Activated CD4-positive, alpha-beta T cell treated with anti-CD3 and anti-CD28 coated beads, Interleukin-2, amount 50 U/mL, for 48 hours (primary cell): ENCODE measurements around the gene SNAP29.
A peak's percentile ranks its signal among the peaks of the same experiment; 100 is the strongest.
"Not testable (repeated sequence)": the region's sequence is repeated elsewhere in the genome, so short reads cannot be mapped to it uniquely, and the experiment has no call there.

Source experiments
- DNase-seq, 2 experiments: peaks; one replicate each; pipeline ENCODE4 v3.0.0-alpha.2; 2020

SNAP29 gene

DNA sequence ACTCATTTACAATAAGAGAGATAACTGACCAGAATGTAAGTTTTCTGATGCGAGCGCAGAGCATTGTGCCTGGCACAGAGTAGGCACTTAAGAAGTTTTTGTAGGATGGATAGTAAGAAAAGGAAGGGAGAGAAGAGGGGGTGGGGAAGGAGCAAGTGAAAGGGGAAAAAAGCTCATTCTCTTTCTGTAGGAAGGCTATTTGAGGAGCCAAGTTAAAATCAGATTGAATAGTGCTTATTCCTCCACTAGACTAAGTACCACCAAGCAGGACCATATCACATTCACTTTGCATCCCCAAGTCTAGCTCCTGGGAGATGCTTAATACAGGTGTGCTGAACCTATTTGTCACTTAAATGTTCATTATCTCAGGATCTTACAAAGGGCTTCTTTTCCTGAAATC is 44.3 kb downstream of the SNAP29 start:
- DNase-seq = no peak

DNA sequence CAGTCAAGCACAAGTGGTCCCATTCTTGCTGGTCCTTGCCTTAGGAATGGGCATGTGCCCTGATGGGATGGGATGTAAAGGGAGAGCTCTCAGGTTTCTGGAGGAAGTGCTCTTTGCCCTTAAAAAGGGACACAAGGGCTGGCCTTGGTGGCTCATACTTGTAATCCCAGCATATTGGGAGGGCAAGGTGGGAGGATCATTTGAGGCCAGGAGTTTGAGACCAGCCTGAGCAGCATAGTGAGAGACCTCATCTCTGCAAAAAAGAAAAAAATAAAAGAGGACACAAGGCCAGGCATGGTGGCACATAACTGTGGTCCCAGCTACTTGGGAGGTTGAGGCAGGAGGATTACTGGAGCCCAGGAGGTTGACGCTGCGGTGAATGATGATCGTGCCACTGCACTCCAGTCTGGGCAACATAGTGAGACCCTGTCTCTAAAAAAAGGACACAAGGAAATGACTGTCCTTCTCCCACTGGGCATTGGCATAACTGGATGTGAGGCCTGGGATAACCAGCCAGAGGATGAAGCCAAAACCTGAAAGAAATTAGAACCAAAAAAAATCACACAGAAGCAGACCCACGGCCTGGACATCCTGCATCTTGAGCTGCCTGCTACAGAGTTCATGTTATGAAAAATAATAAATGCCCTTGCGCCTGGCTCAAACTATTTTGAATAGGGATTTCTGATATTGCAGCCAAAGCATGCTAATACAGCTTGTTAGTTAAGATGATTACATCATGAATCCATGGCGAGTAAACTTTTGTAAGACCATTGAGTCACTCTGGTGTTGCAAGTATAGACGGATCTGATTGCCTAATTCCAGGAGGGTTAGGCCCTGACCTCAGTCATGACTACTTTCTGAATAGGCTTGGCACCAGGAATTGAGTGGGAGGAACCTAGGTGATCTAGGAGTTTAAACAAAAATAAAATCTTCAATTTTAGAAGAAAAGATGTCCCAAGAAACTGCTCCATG is 45.5 kb downstream of the SNAP29 start:
- no peak for DNase-seq

DNA sequence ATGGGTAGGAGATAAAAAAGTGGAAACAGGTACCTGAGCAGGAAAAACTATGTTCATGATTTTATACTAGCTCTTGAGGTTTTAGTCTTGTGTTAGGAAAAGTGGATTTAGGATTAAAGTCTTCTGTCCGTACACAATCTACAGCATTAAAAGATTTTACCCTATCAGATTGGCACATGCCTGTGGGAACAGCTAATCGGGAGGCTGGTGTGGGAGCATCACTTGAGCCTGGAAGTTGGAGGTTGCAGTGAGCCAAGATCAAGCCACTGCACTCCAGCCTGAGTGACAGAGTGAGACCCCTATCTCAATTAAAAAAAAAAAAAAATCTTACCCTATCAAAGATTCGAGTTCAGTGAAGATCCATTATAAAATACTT is 46.2 kb downstream of the SNAP29 start:
- DNase-seq = no peak

DNA sequence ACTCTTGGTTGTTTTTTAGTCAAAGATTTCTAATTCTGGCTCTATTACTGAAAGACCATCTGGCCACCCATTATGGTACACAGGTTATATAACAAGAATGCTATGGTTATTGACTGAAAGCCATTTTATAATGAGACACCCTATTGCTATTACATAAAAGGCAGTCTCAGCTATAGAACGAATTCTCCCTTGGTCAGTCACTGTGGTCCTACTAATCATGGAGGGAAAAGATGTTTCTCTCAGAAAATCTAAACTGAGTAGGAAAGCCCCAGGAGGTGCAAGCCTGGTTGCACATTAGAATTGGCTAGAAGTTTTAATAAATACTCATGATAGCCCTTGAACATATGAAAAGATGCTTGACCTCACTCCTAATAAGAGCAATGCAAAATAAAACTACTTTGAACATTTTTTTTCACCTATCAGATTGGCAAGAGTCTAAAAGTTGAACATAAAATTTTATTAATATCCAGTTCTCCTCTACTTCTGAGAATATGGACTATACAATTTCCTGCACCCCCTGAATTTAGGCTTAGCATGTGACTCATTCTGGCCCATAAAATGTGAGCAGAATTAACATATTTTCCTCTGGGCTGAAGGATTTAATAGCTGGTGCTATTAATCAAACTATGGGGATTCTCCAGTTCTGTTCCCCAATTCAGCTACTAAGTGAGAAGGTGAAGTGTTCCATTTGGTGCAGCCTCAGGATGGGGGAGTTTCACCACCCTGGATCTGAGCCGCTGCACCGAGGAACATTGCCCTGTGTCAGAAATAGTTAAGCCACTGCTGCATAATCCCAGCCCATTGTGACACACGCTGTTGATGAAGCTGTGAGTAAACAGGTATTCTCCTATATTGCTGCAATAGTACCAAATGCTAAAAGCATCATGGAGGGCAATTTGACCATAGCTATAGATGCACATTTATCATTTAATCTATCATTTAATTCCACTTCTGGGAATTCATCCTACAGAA is 46.9 kb downstream of the SNAP29 start:
- no peak for DNase-seq

DNA sequence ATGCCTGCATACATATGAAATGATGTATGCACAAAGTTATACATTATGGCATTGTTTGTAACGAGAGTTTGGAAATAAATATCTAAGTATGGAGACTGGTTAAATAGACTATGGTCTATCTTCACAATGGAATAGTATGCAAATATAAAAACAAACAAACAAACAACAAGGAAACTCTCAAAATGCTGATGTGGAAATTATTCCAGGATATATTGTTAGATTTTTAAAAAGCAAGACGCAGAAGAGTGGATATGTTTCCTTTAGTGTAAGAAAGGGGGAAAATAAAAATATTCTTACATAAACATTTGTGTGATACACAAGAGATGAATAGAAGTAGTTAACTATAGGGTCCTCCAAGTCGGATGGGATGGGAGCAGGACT is 47.6 kb downstream of the SNAP29 start:
- no peak for DNase-seq

DNA sequence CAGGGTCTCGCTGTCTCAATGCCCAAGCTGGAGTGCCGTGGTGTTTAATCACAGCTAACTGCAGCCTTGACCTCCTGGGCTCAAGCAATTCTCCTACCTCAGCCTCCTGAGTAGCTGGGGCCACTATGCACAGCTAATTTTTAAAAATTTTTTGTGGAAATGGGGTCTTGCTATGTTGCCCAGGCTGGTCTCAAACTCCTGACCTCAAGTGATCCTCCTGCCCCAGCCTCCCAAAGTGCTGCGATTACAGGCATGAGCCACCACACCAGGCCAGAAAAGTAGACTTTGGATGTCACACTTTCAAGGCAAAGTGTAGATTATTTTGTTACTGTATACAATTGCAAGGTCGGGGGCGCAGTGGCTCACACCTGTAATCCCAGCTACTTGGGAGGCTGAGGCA is 49.9 kb downstream of the SNAP29 start:
- DNase-seq = not testable (repeated sequence)

DNA sequence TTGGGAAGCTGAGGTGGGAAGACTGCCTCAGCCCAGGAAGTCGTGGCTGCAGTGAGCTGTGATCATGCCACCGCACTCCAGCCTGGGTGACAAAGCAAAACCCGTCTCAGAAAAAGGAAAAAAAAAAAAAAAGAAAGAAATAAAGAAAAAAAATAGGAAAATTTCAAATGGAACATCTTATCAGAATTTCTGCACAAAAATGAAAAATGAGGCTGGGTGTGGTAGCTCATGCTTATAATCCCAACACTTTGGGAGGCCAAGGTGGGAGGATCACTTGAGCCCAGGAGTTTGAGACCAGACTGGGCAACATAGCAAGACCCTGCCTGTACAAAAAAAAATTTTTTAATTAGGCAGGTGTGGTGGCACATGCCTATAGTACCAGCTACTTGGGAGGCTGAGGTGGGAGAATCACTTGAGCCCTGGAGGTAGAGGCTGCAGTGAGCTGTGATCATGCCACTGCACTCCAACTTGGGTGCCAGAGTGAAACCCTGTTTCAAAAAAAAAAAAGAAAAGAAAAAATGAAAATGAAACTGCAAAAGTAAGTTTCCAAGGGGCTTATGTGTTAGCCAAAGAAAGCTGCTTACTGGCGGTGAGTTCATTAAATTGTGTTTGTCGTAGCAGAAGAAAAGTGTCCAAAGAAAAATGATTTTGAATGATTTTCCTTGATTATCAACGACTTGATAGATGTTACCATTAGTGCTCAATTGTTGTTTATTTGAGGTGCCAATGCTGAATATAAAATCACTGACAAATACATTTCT is 50.9 kb downstream of the SNAP29 start:
- DNase-seq = no peak

DNA sequence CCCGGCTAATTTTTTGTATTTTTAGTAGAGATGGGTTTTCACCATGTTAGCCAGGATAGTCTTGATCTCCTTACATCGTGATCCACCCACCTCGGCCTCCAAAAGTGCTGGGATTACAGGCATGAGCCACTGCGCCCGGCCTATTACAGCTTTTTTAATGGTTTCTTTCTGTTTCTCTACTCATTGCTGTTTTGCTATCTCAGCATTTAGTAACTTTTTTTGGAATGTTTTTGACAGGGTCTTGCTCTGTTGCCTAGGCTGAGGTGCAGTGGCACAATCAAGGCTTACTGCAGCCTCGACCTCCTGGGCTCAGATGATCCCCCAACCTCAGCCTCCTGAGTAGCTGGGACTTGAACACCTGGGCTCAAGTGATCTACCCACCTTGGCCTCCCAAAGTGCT is 53.7 kb downstream of the SNAP29 start:
- DNase-seq = no peak

DNA sequence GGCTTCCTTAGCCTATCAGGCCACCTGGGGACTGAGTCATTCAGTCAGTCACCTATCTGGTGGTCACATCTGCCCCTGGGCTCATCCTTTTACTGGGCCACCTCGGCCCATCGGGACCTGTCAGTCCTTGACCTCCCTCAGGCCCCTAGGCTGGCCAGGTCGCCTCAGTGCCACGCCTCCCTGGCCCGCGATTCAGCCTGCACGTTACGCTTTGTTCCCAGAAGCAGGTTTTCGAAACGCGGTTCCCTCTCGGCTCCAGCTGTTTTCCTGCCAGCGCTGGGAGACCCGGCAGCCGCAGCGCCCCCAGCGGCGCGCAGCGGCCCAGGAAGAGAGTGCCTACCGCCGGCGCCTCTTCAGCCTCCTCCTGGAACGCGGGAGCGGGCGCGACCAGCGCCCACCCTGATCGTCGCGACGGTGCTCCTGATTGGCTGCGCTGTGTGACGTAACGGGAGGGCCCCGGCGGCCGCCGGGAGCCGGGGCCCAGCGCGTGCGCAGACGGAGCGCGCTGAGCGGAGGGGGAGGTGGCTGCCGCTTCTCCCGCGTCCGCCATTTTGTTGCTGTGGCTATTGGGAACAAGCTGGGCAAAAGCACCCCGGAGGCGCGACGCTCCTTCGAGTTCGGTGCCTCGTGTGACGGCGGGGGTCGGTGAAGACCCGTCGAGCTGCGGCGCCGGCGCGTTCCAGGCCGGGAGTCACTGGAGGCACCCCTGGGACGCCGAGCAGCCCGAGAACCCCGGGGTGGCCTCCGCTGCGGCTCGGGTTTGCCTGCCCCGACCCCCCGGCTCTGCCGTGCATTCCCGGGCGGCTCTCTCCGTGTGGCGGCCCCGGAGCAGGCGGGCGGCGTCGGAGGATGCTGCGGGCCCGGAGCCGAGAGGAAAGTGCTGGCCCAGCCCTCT is 58.4 kb downstream of the SNAP29 start, which contains the start of gene CRKL:
Gene CRKL, plus strand, starts transcription at position 492 of the 895 bp plus-strand sequence. CDS start 528 bp downstream, outside the sequence.
- DNase-seq = peak; percentile 94 to 95

DNA sequence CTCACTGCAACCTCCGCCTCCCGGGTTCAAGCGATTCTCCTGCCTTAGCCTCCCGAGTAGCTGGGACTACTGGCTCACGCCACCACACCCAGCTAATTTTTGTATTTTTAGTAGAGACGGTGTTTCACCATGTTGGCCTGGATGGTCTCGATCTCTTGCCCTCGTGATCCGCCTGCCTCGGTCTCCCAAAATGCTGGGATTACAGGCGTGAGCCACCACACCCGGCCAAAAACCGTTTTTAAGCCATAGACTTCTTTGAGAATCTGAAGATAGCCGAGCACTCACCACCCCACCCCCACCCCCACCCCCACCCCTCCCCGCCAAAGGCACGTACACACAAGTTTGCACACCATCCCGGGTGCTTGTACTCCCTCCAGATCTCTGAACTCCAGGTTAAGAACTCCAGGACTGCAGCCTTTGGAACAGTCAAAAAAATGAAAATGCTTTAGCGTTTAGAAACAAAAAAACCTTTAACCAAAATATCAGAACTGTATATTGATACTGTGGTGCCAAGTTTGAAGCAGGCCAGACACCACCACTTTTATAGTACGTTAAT is 59.9 kb downstream of the SNAP29 start:
- DNase-seq = peak; percentile 7 to 11

DNA sequence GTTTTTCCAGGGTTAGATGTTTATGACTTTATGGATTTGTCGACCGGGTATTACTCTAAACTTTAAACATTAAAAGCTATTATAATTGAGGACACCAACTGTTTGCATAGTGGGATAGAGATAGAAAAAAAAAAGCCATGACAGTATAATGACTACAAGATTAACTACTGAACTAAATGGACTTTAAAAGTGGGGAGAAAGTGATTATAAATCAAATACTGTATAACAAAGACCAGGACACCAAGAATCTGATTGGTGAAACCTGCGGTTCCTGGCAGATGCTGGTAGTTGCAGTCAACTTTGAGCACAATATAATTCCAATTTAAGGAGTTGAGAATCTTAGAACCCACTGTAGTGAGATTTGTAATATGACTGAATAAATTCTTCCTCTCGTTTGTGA is 60.9 kb downstream of the SNAP29 start:
- DNase-seq = no peak

DNA sequence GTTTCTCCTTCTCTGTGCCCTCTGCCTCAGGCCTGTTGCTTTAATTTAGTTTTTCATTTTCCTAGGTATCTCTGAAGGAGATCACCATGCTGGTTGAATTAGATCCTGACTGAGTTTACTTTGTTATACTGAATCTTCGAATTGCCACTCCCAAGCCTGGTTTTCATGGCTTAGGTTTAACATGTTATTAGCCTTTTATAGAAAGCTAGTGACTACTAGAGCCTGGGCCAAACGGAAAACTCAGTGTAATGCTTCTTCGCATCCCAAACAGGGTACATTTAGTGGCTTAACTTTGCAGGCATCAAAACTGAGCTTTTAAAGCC is 62.0 kb downstream of the SNAP29 start:
- DNase-seq = no peak

DNA sequence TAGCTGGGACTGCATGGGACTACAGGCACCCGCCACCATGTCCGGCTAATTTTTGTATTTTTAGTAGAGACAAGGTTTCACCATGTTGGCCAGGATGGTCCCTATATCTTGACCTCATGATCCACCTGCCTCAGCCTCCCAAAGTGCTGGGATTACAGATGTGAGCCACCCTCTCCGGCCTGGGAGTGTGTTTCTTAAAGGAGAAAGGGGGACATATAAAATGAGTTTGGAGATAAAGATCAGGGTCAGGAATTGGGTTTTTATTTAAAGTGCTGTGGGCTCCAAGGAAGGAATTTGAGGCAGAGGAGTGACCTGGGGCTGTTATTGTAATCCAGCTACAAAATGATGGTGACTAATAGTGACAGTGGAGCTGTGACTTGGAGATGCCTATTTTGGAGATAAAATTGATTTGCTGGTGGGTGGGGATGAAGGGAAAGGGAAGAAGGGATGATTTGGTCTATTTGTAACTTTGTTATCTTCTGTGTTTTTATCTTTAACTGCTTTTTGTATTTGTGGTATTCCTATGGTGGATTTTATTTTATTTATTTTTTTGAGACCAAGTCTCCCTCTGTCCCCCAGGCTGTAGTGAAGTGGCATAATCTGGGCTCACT is 63.4 kb downstream of the SNAP29 start:
- no peak for DNase-seq

DNA sequence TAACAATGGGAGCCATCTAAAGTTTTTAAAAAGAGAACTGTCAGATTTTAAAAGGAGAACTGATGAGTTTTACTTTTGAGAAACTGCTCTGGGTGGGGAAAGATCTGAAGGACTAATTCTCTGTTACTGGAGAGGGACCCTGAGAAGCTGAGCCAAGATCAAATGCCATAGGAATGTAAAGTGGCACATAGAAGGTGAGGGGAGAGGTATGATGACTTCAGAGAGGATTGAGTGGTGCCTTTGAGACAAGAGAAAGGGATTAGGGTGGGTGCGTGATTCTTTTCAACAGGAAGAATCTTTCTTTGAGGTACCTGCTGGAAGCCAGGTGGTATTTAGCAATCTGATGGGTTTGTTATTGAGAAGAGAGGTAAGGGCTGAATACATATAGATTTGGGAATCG is 67.4 kb downstream of the SNAP29 start:
- no peak for DNase-seq

DNA sequence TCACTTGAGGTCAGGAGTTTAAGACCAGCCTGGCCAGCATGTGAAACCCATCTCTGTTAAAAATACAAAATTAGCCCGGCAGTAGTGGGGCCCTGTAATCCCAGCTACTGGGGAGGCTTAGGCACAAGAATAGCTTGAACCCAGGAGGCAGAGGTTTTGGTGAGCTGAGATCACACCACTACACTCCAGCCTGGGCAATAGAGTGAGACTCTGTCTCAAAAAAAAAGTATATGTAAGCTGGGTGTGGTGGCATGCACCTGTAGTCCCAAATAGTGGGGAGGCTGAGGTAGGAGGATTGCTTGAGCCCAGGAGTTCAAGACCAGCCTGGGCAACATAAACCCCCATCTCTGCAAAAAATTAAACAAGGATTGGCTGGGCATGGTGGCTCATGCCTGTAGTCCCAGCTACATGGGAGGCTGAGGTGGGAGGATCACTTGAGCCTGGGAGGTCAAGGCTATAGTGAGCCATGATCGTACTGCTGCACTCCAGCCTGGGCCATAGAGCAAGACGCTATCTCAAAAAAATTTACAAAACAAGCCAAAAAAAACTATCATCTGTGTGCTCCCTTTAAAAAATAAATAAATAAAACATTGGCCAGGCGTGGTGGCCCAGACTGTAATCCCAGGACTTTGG is 69.2 kb downstream of the SNAP29 start:
- DNase-seq = no peak

DNA sequence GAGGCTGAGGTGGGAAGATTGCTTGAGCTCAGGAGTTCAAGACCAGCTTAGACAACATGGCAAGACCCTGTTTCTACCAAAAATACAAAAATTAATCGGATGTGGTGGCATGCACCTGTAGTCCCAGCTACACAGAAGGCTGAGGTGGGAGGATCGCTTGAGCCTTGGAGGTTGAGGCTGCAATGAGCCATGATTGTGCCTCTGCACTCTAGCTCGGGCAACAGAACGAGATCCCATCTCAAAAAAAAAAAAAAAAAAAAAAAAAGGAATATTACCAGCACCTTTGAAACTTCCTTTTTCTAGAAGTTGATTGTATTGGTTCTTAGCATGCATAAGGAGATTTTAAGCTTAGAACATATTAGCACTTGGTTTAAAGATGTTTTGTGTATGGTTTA is 69.8 kb downstream of the SNAP29 start:
- DNase-seq = no peak

DNA sequence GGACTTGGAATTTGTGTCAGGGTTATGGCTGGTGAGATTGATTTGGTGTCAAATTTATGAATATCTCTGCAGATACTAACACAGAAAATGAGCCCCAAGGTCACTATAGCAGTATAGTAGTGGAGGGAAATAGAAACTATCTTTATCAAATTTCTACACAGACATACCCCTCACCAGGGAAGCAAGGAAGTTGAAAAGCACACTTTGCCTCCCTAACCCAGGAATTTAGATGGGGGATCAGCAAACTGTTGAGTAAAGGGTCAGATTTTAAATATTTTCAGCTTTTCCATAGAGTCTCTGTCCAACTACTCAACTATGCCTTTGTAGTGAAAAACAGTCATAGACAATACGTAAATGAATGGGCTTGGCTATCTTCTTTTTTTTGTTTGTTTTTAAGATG is 71.2 kb downstream of the SNAP29 start:
- DNase-seq = no peak

DNA sequence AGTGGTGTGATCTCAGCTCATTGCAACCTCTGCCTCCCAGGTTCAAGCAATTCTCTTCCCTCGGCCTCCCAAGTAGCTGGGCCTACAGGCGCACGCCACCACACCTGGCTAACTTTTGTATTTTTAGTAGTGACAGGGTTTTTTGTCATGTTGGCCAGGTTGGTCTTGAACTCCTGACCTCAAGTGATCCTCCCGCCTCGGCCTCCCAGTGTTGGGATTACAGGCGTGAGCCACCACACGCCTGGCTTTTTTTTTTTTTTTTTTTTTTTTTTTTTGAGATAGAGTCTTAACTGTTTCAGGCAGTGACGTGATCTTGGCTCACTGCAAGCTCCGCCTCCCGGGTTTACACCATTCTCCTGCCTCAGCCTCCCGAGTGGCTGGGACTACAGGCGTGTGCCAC is 71.6 kb downstream of the SNAP29 start:
- not testable (repeated sequence) for DNase-seq

DNA sequence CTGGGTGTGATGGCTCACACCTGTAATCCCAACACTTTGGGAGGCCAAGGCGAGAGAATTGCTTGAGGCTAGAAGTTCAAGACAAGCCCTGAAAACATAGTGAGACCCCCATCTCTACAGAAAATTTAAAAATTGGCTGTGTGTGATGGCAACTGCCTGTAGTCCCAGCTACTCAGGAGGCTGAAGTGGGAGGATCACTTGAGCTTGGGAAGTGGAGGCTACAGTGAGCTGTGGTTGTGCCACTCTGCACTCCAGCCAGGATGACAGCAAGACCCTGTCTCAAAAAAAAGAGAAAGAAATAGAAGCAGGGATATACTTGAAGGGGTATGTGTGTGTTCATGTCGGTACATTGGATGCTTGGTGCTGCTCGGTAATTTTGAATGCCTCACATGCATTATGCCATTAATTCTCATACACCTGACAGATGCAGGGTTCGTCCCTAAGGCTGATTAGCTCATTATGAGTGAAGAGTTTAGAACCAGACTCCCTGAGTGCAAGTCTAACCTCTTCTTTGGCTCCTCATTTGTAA is 72.4 kb downstream of the SNAP29 start:
- DNase-seq = no peak

DNA sequence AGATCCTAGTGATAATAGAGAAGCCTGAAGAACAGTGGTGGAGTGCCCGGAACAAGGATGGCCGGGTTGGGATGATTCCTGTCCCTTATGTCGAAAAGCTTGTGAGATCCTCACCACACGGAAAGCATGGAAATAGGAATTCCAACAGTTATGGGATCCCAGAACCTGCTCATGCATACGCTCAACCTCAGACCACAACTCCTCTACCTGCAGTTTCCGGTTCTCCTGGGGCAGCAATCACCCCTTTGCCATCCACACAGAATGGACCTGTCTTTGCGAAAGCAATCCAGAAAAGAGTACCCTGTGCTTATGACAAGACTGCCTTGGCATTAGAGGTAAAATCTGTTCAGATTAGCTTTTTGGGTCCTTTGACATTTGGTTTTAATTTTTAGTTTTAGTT is 75.1 kb downstream of the SNAP29 start:
- no peak for DNase-seq
